SK-N-MC (cell line): ENCODE measurements around the gene MACROD2.

ENCODE experiments used
- EZH2 ChIP-seq: fragments of 200-600 bp; sonication (generic); IDR thresholded peaks from one replicate; pipeline ENCODE4 v1.6.1; 2017; ENCODE audit warnings: antibody characterized with exemption
- POLR2AphosphoS5 ChIP-seq: IDR thresholded peaks from 2 replicates; pipeline ENCODE4 v1.6.1; 2012; ENCODE audit warnings: mild to moderate bottlenecking, low read depth, low read length, borderline replicate concordance

GRCh38 chr20:15079594-15080340 is 1084.5 kb downstream of the MACROD2 start:
- TF ChIP-seq EZH2, result no peak
- no peak for TF ChIP-seq POLR2AphosphoS5
